Lower leg skin (tissue), 3 donors: ENCODE data around the gene PGLYRP1.

ENCODE experiments used
- CTCF ChIP-seq, 3 donors: fragments of 450-650 bp; IDR thresholded peaks; one replicate each; pipeline ENCODE4 v1.5.1; 2016; ENCODE audit warnings: antibody characterized with exemption in 3 of 3, mild to moderate bottlenecking in 3 of 3, moderate library complexity in 2 of 3
- POLR2A ChIP-seq, 2 donors: fragments of 450-650 bp; IDR thresholded peaks; one replicate each; pipeline ENCODE4 v1.6.1; 2016 to 2017; ENCODE audit warnings: antibody characterized with exemption in 2 of 2, mild to moderate bottlenecking in 1 of 2, moderate library complexity in 1 of 2

GRCh38 chr19:46043519-46043918 lies 20.7 kb upstream of the PGLYRP1 start:
- TF ChIP-seq CTCF (IDR thresholded peaks at IDR 0.05) (no peak), POLR2A (IDR thresholded peaks at IDR 0.05) (no peak)
